Small intestine (tissue), 7 donors: ENCODE data around the gene NDE1. TPM values are rescaled to one million over a fixed set of nuclear protein-coding genes. Genes with fewer than 3 reads are reported as not detected.

Source experiments
- DNase-seq, 2 donors: peaks; one replicate each; pipeline versions ENCODE4 v3.0.0 to v3.0.0-alpha.2; 2013
- FAIRE-seq: peaks from 2 replicates; lab custom pipeline; 2012; peaks lifted over from hg19 to GRCh38; lab: Jason Lieb, UNC
- H3K27ac ChIP-seq, 3 donors: one replicate each; pipeline ENCODE4 v1.5.1; 2013; ENCODE audit warnings: low read length in 2 of 3, mild to moderate bottlenecking in 2 of 3, control low read depth in 1 of 3, inconsistent platforms in 1 of 3, low read depth in 1 of 3, moderate library complexity in 1 of 3
- H3K27me3 ChIP-seq, 3 donors: one replicate each; pipeline ENCODE4 v1.6.1; 2013; ENCODE audit warnings: low read length in 3 of 3, inconsistent platforms in 1 of 3; ENCODE audit not compliant: control insufficient read depth in 3 of 3, insufficient read depth in 3 of 3
- H3K36me3 ChIP-seq, 3 donors: one replicate each; pipeline ENCODE4 v1.6.1; 2013; ENCODE audit warnings: low read length in 3 of 3, inconsistent platforms in 1 of 3, low read depth in 1 of 3, mild to moderate bottlenecking in 1 of 3, moderate library complexity in 1 of 3; ENCODE audit not compliant: control insufficient read depth in 3 of 3, insufficient read depth in 2 of 3
- H3K4me1 ChIP-seq, 3 donors: one replicate each; pipeline ENCODE4 v1.6.1; 2013; ENCODE audit warnings: low read length in 2 of 3, inconsistent platforms in 1 of 3, low read depth in 1 of 3, mild to moderate bottlenecking in 1 of 3, moderate library complexity in 1 of 3; ENCODE audit not compliant: control insufficient read depth in 3 of 3, insufficient read depth in 2 of 3
- H3K4me3 ChIP-seq, 3 donors: one replicate each; pipeline ENCODE4 v1.5.1; 2013; ENCODE audit warnings: low read length in 3 of 3, control low read depth in 1 of 3, inconsistent platforms in 1 of 3, low read depth in 1 of 3, mild to moderate bottlenecking in 1 of 3, moderate library complexity in 1 of 3
- H3K9me3 ChIP-seq, 2 donors: one replicate each; pipeline ENCODE4 v1.6.1; 2013; ENCODE audit warnings: low read depth in 1 of 2, low read length in 1 of 2; ENCODE audit not compliant: control insufficient read depth in 2 of 2, insufficient read depth in 1 of 2
- WGBS, 3 donors: extraction: QIAGEN DNeasy Blood & Tissue Kit; methylation state at CpG; one replicate each; pipeline ENCODE4 v1.1.7; 2013; 5-methylcytosine and 5-hydroxymethylcytosine counted together
- polyA plus RNA-seq, 4 donors: library from polyadenylated mRNA; stranded (reverse) in 3 of 4; unstranded in 1 of 4; fragments of 200-250 nt in 3 of 4; fragments of 120-200 nt in 1 of 4; gene quantifications; one replicate each; pipeline versions ENCODE4 v1.2.1 to v1.2.3, GENCODE V29; 2013
- donor health status: healthy with polysubstance abuse.
- donor health status: control.
- donor health status: control.
- donor health status: Bipolar disorder and iron deficiency.
- donor health status: healthy.

NDE1 gene
- polyA plus RNA-seq, 4 donors = 5.8 to 21.7 (median 14.4) TPM

- H3K27me3 ChIP-seq = no peaks in the 10 kb centered on the region
- 79 to 87% (median 83%) methylated on average over 12 of the region's 12 CpGs for WGBS, 3 donors
- H3K36me3 ChIP-seq = no peaks in the 10 kb centered on the region
- no peaks in the 10 kb centered on the region for H3K9me3 ChIP-seq
- no peak overlapping the region for H3K4me3 ChIP-seq
- DNase-seq = no peak
- H3K27ac ChIP-seq = no peak overlapping the region
- no peak for FAIRE-seq
- H3K4me1 ChIP-seq = no peaks in the 10 kb centered on the region
Measured at GRCh38 chr16:15752717-15753488, 102.9 kb downstream of the NDE1 start.

- H3K27ac ChIP-seq = no peak overlapping the region
- DNase-seq (no peak), FAIRE-seq (no peak)
- 86 to 89% (median 86%) methylated on average over 8 of the region's 8 CpGs for WGBS, 3 donors
- H3K4me3 ChIP-seq = no peak overlapping the region
- H3K36me3 ChIP-seq = no peaks in the 10 kb centered on the region
- no peaks in the 10 kb centered on the region for H3K27me3 ChIP-seq
- no peaks in the 10 kb centered on the region for H3K4me1 ChIP-seq
- H3K9me3 ChIP-seq = no peaks in the 10 kb centered on the region
Measured at GRCh38 chr16:15754821-15755534, 104.9 kb downstream of the NDE1 start.

- Histone ChIP-seq H3K9me3 (no peaks in the 10 kb centered on the region), H3K4me1 (no peaks in the 10 kb centered on the region), H3K36me3 (no peaks in the 10 kb centered on the region), H3K4me3 (no peak overlapping the region), H3K27ac (no peak overlapping the region), H3K27me3 (no peaks in the 10 kb centered on the region)
- 77 to 91% (median 83%) methylated on average over 10 of the region's 10 CpGs for WGBS, 3 donors
- FAIRE-seq = no peak
- no peak for DNase-seq
Measured at GRCh38 chr16:15757077-15757386, 107.0 kb downstream of the NDE1 start.

GRCh38 chr16:15757630-15758251 is 107.7 kb downstream of the NDE1 start:
- Histone ChIP-seq H3K4me1 (no peaks in the 10 kb centered on the region), H3K4me3 (no peak overlapping the region), H3K27ac (no peak overlapping the region), H3K9me3 (no peaks in the 10 kb centered on the region), H3K27me3 (no peaks in the 10 kb centered on the region), H3K36me3 (no peaks in the 10 kb centered on the region)
- DNase-seq (no peak), FAIRE-seq (no peak)
- 84 to 90% (median 87%) methylated on average over 23 of the region's 23 CpGs for WGBS, 3 donors

GRCh38 chr16:15759070-15759469 is 109.0 kb downstream of the NDE1 start:
- no peaks in the 10 kb centered on the region for H3K27me3 ChIP-seq
- no peak overlapping the region for H3K4me3 ChIP-seq
- DNase-seq = no peak
- H3K4me1 ChIP-seq = no peaks in the 10 kb centered on the region
- FAIRE-seq = no peak
- no peaks in the 10 kb centered on the region for H3K9me3 ChIP-seq
- H3K27ac ChIP-seq = no peak overlapping the region
- WGBS, 3 donors = 82 to 100% (median 90%) methylated on average over 4 of the region's 4 CpGs
- no peaks in the 10 kb centered on the region for H3K36me3 ChIP-seq

- no peaks in the 10 kb centered on the region for H3K9me3 ChIP-seq
- no peak for DNase-seq
- no peaks in the 10 kb centered on the region for H3K27me3 ChIP-seq
- FAIRE-seq = no peak
- no peaks in the 10 kb centered on the region for H3K4me1 ChIP-seq
- no peak overlapping the region for H3K4me3 ChIP-seq
- H3K36me3 ChIP-seq = no peaks in the 10 kb centered on the region
- no peak overlapping the region for H3K27ac ChIP-seq
- WGBS, 3 donors = 87 to 97% (median 88%) methylated on average over 1 of the region's 1 CpG
Measured at GRCh38 chr16:15760129-15760528, 110.1 kb downstream of the NDE1 start.

- H3K4me3 ChIP-seq = no peak overlapping the region
- DNase-seq = no peak
- H3K27ac ChIP-seq = no peak overlapping the region
- WGBS, 3 donors = 46 to 54% (median 53%) methylated on average over 2 of the region's 2 CpGs
- peaks cover 0 to 4% of the 10 kb centered on the region in 2 donors for H3K9me3 ChIP-seq
- no peaks in the 10 kb centered on the region for H3K36me3 ChIP-seq
- H3K4me1 ChIP-seq = no peaks in the 10 kb centered on the region
- H3K27me3 ChIP-seq = no peaks in the 10 kb centered on the region
- FAIRE-seq = no peak
Measured at GRCh38 chr16:15764112-15764511, 114.1 kb downstream of the NDE1 start.

- Histone ChIP-seq H3K9me3 (peaks cover 0 to 4% of the 10 kb centered on the region in 2 donors), H3K27ac (no peak overlapping the region), H3K4me3 (no peak overlapping the region), H3K27me3 (no peaks in the 10 kb centered on the region), H3K36me3 (no peaks in the 10 kb centered on the region), H3K4me1 (no peaks in the 10 kb centered on the region)
- 72 to 84% (median 80%) methylated on average over 4 of the region's 4 CpGs for WGBS, 3 donors
- no peak for DNase-seq
- no peak for FAIRE-seq
Measured at GRCh38 chr16:15765116-15765515, 115.1 kb downstream of the NDE1 start.
